RWPE1 (cell line): ENCODE results near the gene PLD4.

Source experiments
- CTCF ChIA-PET: fragments of 350-600 bp; sonication (Branson Sonifier 250); formaldehyde crosslinking; extraction: SDS; loops from one replicate; lab custom pipeline; 2021; lab: Yijun Ruan, JAX
- POLR2A ChIA-PET: fragments of 400-600 bp; formaldehyde crosslinking; extraction: SDS; loops from one replicate; lab custom pipeline; 2020; ENCODE audit warnings: antibody characterized with exemption; ENCODE audit not compliant: low non-redundant PET; lab: Yijun Ruan, JAX
- DNase-seq: peaks from one replicate; pipeline ENCODE4 v3.0.0; 2012; ENCODE audit warnings: low spot score
- H3K27ac ChIP-seq: fragments of 450-650 bp; 2 replicates; pipeline ENCODE4 v1.5.1; 2017
- CTCF ChIP-seq: fragments of 450-650 bp; conservative IDR thresholded peaks from 2 replicates; pipeline ENCODE4 v1.5.1; 2017; ENCODE audit warnings: low read depth, mild to moderate bottlenecking

PLD4 gene

DNA sequence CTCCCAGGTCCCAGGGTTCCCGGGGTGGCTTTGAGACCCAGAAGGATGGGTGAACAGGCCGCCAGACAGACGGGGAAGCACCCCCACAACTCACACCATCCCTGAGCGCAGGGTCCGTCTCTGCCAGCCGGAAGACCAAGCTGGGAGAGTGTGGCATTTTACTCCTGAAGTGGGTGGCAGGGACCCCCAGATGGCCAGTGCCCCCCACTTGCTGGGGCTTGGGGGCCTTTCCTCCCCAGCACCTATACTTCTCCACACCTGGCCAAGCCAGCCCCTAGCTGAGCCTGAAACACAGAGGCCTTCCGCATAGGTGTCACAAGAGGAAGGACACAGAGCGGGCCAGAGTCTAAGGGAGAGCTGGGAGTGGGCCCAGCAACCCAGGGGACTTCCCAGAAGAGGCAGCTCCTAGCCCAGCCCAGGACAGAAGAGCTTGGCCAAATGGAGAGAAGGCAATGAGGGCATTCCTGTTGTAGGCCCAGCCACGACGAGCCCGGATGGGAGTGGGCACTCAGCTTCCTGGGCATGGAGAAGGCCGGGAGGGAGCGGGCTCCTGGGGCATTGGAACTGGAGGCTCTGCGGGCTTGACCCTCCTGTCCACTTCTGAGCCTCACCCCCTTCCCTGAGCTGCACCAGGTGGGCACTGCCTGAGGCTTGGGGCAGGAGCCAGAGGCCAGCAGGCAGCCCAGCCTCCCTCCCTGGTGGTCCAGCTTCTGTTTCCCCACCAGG is 50.1 kb downstream of the PLD4 start:
- DNase-seq, result no peak
- POLR2A ChIA-PET, result interaction anchor here (0.9 to 1.4 kb wide), 2 partner anchors 11 to 46 kb away, joined by 4 to 5 read pairs; partner anchors contain the start of genes CDCA4 and CLBA1
- no peak for TF ChIP-seq CTCF
- CTCF ChIA-PET, result interaction anchor here (0.5 to 5.8 kb wide), 10 partner anchors 32 to 190 kb away, joined by 3 to 42 read pairs (median 4); no protein-coding TSS in a partner anchor
- H3K27ac ChIP-seq, result peak overlapping the region; percentile 100

DNA sequence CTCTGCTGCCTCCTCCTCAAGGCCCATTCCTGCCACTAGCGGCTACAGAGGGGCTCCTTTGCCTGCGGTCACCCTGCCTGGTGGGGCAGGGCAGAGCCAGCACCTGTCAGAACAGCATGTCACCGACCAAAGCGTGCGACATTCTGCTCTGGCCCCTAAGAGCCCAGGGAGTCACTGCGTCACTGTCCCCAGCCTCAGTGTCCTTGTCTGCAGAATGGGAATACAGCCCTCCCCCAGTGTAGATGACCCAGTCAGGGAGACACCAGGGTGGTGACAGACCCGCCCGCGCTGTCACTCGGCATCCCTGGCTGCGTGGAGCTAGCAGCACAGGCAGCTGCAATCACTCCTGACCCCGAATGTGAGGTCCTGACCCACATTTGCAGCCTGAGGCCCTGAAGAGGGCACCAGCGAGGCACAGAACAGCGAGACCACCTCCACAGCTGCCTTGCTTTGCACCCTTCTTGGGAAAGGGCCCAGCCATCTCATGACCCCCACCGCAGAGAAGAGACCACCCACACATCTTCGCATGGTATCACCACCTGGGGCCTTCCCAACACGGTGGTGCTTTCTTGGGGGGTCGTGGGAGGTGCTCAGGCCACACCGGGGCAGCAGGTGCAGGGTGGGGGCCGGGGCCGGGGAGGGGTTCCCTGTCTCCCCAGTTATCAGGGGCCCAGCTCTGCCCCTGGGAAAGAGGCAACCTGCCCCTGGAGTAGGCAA is 51.0 kb downstream of the PLD4 start:
- ChIA-PET POLR2A (interaction anchor here (0.9 kb wide), 1 partner anchor 45 kb away, joined by 5 read pairs; the partner anchor contains the start of gene CDCA4), CTCF (interaction anchor here (0.6 to 5.8 kb wide), 14 partner anchors 9 to 190 kb away, joined by 3 to 42 read pairs (median 4); partner anchors contain the start of gene CLBA1)
- TF ChIP-seq CTCF, result no peak
- no peak for DNase-seq
- H3K27ac ChIP-seq, result peak overlapping the region; percentile 100

- TF ChIP-seq CTCF, result peak; percentile 93
- CTCF ChIA-PET, result interaction anchor here (0.6 to 5.8 kb wide), 13 partner anchors 8 to 189 kb away, joined by 3 to 42 read pairs (median 4); partner anchors contain the start of gene CLBA1
Observed at GRCh38 chr14:104976198-104977007, 51.7 kb downstream of the PLD4 start.

DNA sequence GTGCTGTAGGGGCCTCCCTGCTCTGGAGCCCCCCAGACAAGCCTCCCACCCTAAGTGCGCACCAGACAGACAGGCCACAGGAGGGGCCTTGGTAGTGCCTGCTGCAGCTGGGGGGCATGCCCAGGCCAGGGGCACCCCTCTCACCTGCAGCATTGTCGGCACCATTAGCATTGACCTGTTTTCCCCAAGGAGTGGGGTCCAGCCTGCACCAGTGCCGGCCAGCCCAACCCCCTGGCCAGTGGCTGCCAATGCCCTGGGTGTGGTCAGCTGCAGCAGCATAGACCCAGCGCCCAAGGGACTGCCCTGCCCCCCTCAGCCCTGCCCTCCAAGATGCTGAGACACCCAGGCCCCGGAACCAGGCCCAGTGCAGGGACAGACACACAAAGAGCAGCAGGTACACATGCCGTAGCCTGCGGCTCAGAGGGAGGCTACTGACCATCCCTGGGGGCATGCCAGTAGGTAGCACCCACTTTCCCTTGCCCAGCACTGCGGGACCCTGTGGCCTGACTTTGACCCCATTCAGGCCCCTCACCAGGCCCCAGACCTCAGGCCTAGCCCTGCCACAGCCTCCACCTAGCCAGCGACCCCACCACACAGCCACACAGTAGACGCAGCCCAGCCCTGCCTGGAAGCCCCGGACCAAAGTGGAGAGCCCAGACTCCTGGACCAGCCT is 52.5 kb downstream of the PLD4 start:
- no peak for TF ChIP-seq CTCF
- ChIA-PET POLR2A (no interaction called here), CTCF (interaction anchor here (0.8 to 5.8 kb wide), 5 partner anchors 8 to 68 kb away, joined by 4 to 42 read pairs (median 5); partner anchors contain the start of gene CLBA1)
- H3K27ac ChIP-seq, result peak overlapping the region; percentile 100
- no peak for DNase-seq

More at GRCh38 chr14:104976198-104977007, 51.7 kb downstream of the PLD4 start:
- DNase-seq, result peak; percentile 66
- POLR2A ChIA-PET, result no interaction called here
- H3K27ac ChIP-seq, result peak overlapping the region; percentile 100

DNA sequence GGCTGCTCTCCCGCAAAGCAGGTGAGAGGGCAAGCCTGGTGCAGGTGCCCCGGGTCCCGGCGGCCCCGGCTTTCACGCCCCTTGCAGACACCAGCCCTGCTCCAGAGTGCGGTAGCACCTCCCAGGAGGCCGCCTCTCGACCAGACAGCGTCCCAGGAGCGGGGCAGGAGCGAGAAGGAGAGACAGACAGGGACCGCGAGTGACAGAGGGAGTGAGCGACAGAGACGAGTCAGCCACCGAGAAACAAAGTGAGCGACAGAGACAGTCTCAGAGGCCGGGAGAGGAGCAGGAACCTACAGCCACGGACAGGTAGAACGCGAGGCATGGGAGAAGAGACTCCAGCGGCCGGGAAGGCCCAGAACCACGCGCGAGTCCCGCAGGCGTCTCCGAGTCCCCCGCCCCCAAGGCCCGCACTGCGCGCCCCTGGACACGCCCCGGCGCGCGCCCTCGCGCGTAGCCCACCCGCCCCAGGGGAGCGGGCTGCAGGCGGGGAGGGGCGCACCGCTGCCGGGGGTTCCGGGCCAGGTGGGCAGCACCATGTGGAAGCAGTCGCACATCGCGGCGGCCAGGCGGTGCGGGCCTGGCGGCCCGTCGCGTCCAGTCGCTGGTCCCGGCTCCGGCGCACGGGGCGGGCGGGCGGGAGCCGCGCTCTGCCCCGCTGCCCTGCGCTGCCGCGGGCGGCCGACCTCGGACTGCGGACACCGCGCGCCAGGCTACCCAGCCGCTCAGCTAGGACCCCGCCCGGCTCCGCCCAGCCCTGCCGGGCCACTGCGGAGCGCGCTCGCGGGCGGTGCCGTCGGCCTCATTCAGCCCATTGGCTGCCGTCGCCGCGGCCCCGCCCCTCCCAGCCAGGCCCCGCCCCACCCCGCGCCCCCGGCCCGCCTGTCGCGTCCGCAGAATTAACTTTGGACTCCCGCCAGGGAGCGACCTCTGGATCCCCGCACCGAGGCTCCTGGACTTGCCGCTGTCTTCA is 53.3 kb downstream of the PLD4 start, which contains the start of gene AHNAK2:
Gene AHNAK2 (minus strand): TSS at position 694 of the 973 bp plus-strand sequence. CDS start 137 bp downstream, at position 557.
- peak; percentile 73 for DNase-seq
- ChIA-PET CTCF (no interaction called here), POLR2A (no interaction called here)
- H3K27ac ChIP-seq, result peak within 1 kb of the TSS; percentile 100
- no peak for TF ChIP-seq CTCF
